HL-60 (cell line): ENCODE measurements around the gene STK40.

Experiments
- GABPA ChIP-seq: IDR thresholded peaks from 2 replicates; pipeline ENCODE4 v1.6.1; 2012; ENCODE audit warnings: low read depth
- POLR2AphosphoS5 ChIP-seq: IDR thresholded peaks from 2 replicates; pipeline ENCODE4 v1.6.1; 2012; ENCODE audit warnings: low read depth
- TF ChIP-seq, protein P1 (sequence below): IDR thresholded peaks from one replicate; pipeline ENCODE4 v1.5.1; 2011; ENCODE audit warnings: low read length, control low read depth, inconsistent platforms; ENCODE audit not compliant: insufficient read depth
- TF ChIP-seq, protein P2 (sequence below): IDR thresholded peaks from 2 replicates; pipeline ENCODE4 v1.6.1; 2012; ENCODE audit warnings: low read depth; ENCODE audit not compliant: insufficient replicate concordance

DNA sequence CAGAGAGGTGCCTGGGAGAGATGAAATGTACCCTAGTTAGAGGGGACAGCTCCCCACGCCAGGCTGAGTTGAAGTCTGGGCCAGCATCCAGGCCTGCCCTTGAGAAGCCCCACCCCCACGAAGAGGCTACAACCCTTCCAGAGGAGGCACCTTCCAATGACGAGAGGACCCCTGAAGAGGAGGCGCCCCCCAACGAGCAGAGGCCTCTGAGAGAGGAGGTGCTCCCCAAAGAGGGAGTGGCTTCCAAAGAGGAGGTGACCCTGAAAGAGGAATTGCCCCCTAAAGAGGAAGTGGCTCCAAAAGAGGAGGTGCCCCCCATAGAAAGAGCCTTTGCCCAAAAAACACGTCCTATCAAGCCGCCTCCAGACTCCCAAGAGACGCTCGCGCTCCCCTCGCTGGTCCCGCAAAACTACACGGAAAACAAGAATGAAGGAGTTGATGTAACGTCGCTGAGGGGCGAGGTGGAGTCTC is 65.4 kb downstream of the STK40 start:
- TF ChIP-seq, protein P1, sequence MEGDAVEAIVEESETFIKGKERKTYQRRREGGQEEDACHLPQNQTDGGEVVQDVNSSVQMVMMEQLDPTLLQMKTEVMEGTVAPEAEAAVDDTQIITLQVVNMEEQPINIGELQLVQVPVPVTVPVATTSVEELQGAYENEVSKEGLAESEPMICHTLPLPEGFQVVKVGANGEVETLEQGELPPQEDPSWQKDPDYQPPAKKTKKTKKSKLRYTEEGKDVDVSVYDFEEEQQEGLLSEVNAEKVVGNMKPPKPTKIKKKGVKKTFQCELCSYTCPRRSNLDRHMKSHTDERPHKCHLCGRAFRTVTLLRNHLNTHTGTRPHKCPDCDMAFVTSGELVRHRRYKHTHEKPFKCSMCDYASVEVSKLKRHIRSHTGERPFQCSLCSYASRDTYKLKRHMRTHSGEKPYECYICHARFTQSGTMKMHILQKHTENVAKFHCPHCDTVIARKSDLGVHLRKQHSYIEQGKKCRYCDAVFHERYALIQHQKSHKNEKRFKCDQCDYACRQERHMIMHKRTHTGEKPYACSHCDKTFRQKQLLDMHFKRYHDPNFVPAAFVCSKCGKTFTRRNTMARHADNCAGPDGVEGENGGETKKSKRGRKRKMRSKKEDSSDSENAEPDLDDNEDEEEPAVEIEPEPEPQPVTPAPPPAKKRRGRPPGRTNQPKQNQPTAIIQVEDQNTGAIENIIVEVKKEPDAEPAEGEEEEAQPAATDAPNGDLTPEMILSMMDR, result no peak
- TF ChIP-seq GABPA, result no peak
- TF ChIP-seq POLR2AphosphoS5, result no peak
- TF ChIP-seq, protein P2, sequence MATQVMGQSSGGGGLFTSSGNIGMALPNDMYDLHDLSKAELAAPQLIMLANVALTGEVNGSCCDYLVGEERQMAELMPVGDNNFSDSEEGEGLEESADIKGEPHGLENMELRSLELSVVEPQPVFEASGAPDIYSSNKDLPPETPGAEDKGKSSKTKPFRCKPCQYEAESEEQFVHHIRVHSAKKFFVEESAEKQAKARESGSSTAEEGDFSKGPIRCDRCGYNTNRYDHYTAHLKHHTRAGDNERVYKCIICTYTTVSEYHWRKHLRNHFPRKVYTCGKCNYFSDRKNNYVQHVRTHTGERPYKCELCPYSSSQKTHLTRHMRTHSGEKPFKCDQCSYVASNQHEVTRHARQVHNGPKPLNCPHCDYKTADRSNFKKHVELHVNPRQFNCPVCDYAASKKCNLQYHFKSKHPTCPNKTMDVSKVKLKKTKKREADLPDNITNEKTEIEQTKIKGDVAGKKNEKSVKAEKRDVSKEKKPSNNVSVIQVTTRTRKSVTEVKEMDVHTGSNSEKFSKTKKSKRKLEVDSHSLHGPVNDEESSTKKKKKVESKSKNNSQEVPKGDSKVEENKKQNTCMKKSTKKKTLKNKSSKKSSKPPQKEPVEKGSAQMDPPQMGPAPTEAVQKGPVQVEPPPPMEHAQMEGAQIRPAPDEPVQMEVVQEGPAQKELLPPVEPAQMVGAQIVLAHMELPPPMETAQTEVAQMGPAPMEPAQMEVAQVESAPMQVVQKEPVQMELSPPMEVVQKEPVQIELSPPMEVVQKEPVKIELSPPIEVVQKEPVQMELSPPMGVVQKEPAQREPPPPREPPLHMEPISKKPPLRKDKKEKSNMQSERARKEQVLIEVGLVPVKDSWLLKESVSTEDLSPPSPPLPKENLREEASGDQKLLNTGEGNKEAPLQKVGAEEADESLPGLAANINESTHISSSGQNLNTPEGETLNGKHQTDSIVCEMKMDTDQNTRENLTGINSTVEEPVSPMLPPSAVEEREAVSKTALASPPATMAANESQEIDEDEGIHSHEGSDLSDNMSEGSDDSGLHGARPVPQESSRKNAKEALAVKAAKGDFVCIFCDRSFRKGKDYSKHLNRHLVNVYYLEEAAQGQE, result no peak
